Measurements from ENCODE around the gene SIPA1L3.

The SIPA1L3 gene

GRCh38 chr19:38143847-38144246 lies 236.8 kb downstream of the SIPA1L3 start:
- Histone ChIP-seq H3K27me3 (ENCODE audit: control insufficient read depth in 1 of 2, insufficient read depth in 2 of 2, low read length in 2 of 2) (no peaks in the 10 kb centered on the region), H3K9ac (ENCODE audit: low read length) (no peak overlapping the region), H3K27ac (ENCODE audit: low read depth, low read length) (no peak overlapping the region), H3K4me3 (ENCODE audit: low read depth in 1 of 2, low read length in 2 of 2) (no peak overlapping the region), H3K36me3 (ENCODE audit: insufficient read depth, low read length) (no peaks in the 10 kb centered on the region), H3K4me1 (ENCODE audit: insufficient read depth, low read length) (no peaks in the 10 kb centered on the region), H3K9me3 (ENCODE audit: low read length) (no peaks in the 10 kb centered on the region)

DNA sequence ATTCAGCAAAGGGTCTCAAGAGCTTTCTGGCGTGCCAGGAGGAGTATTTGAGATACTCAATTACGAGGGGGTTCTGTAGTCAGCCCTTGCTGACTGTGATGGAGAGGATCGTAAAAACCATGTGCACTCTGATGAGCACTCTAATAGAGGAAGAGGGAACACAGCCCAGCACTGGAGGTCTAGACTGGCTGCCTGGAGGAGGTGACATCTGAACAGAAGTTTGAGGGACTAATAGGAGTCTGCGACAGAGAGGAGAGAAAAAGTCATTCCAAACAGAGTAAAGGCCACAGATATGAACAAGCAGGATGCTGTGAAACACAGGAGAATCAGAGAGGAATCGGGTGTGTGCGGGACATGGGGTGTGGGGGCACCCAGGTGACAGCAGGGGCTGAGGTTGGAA lies 237.7 kb downstream of the SIPA1L3 start:
- no peaks in the 10 kb centered on the region for H3K27me3 ChIP-seq (ENCODE audit: control insufficient read depth in 1 of 2, insufficient read depth in 2 of 2, low read length in 2 of 2)
- no peak overlapping the region for H3K9ac ChIP-seq (ENCODE audit: low read length)
- no peak overlapping the region for H3K4me3 ChIP-seq (ENCODE audit: low read depth in 1 of 2, low read length in 2 of 2)
- H3K4me1 ChIP-seq (ENCODE audit: insufficient read depth, low read length) = no peaks in the 10 kb centered on the region
- no peaks in the 10 kb centered on the region for H3K36me3 ChIP-seq (ENCODE audit: insufficient read depth, low read length)
- H3K9me3 ChIP-seq (ENCODE audit: low read length) = no peaks in the 10 kb centered on the region
- H3K27ac ChIP-seq (ENCODE audit: low read depth, low read length) = no peak overlapping the region

- no peaks in the 10 kb centered on the region for H3K9me3 ChIP-seq (ENCODE audit: low read length)
- no peaks in the 10 kb centered on the region for H3K4me1 ChIP-seq (ENCODE audit: insufficient read depth, low read length)
- no peaks in the 10 kb centered on the region for H3K27me3 ChIP-seq (ENCODE audit: control insufficient read depth in 1 of 2, insufficient read depth in 2 of 2, low read length in 2 of 2)
- no peak overlapping the region for H3K4me3 ChIP-seq (ENCODE audit: low read depth in 1 of 2, low read length in 2 of 2)
- no peak overlapping the region for H3K9ac ChIP-seq (ENCODE audit: low read length)
- H3K36me3 ChIP-seq (ENCODE audit: insufficient read depth, low read length) = no peaks in the 10 kb centered on the region
- no peak overlapping the region for H3K27ac ChIP-seq (ENCODE audit: low read depth, low read length)
These were observed 238.6 kb downstream of the SIPA1L3 start for GRCh38 chr19:38145623-38146022.

DNA sequence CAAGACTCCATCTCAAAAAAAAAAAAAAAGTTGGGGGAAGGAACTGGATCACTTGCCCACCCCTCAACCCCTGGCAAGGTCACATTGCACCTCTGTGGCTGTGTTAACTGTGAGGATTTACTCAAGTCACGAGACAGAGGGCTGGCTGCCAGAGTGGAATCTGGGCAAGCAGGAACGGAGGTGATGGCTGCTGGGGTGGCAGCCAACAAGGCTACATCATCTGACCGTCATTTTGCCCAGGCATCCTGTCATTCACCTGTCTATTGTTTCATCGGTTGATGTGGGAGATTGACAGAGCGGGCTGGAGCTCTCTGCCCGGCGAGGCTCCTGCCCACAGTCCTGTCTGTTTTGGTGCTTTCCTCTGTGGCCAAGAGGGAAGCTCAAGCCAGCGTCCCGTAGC lies 241.3 kb downstream of the SIPA1L3 start:
- no peak overlapping the region for H3K9ac ChIP-seq (ENCODE audit: low read length)
- peaks cover 4% of the 10 kb centered on the region for H3K36me3 ChIP-seq (ENCODE audit: insufficient read depth, low read length)
- H3K27ac ChIP-seq (ENCODE audit: low read depth, low read length) = no peak overlapping the region

DNA sequence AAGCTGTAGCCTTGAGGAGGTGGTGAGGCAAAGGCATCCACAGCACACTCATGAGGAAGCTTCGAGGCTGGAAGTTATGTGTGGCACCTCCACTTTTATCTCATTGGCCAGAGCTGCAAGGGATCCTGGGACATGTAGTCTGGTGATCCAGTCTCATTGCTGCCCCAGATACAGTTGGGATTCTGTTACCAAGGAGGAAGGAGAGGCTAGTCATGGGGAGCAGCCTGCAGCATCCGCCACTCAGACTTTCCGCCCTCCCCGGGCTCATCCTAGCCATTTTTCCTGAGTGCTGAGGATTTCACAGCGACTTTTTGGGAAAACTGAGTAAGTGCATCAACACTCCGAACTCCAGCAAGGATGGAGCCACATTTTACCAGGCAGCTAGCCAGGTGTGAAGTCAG lies 242.7 kb downstream of the SIPA1L3 start:
- Histone ChIP-seq H3K9me3 (ENCODE audit: low read length) (no peaks in the 10 kb centered on the region), H3K4me1 (ENCODE audit: insufficient read depth, low read length) (no peaks in the 10 kb centered on the region), H3K27ac (ENCODE audit: low read depth, low read length) (no peak overlapping the region), H3K9ac (ENCODE audit: low read length) (no peak overlapping the region), H3K27me3 (ENCODE audit: control insufficient read depth in 1 of 2, insufficient read depth in 2 of 2, low read length in 2 of 2) (no peaks in the 10 kb centered on the region), H3K4me3 (ENCODE audit: low read depth in 1 of 2, low read length in 2 of 2) (no peak overlapping the region), H3K36me3 (ENCODE audit: insufficient read depth, low read length) (peaks cover 4% of the 10 kb centered on the region)

More for the DNA sequence above, 241.3 kb downstream of the SIPA1L3 start:
- Histone ChIP-seq H3K4me1 (ENCODE audit: insufficient read depth, low read length) (no peaks in the 10 kb centered on the region), H3K27me3 (ENCODE audit: control insufficient read depth in 1 of 2, insufficient read depth in 2 of 2, low read length in 2 of 2) (no peaks in the 10 kb centered on the region), H3K4me3 (ENCODE audit: low read depth in 1 of 2, low read length in 2 of 2) (no peak overlapping the region), H3K9me3 (ENCODE audit: low read length) (no peaks in the 10 kb centered on the region)

GRCh38 chr19:38151242-38151641 lies 244.2 kb downstream of the SIPA1L3 start:
- no peak overlapping the region for H3K4me3 ChIP-seq (ENCODE audit: low read depth in 1 of 2, low read length in 2 of 2)
- no peaks in the 10 kb centered on the region for H3K9me3 ChIP-seq (ENCODE audit: low read length)
- H3K27ac ChIP-seq (ENCODE audit: low read depth, low read length) = no peak overlapping the region
- no peak overlapping the region for H3K9ac ChIP-seq (ENCODE audit: low read length)
- H3K4me1 ChIP-seq (ENCODE audit: insufficient read depth, low read length) = no peaks in the 10 kb centered on the region
- H3K27me3 ChIP-seq (ENCODE audit: control insufficient read depth in 1 of 2, insufficient read depth in 2 of 2, low read length in 2 of 2) = no peaks in the 10 kb centered on the region
- peaks cover 4% of the 10 kb centered on the region for H3K36me3 ChIP-seq (ENCODE audit: insufficient read depth, low read length)

- H3K27me3 ChIP-seq (ENCODE audit: control insufficient read depth in 1 of 2, insufficient read depth in 2 of 2, low read length in 2 of 2) = no peaks in the 10 kb centered on the region
- no peak overlapping the region for H3K9ac ChIP-seq (ENCODE audit: low read length)
- no peaks in the 10 kb centered on the region for H3K4me1 ChIP-seq (ENCODE audit: insufficient read depth, low read length)
- H3K27ac ChIP-seq (ENCODE audit: low read depth, low read length) = no peak overlapping the region
- no peaks in the 10 kb centered on the region for H3K9me3 ChIP-seq (ENCODE audit: low read length)
- no peak overlapping the region for H3K4me3 ChIP-seq (ENCODE audit: low read depth in 1 of 2, low read length in 2 of 2)
- peaks cover 4% of the 10 kb centered on the region for H3K36me3 ChIP-seq (ENCODE audit: insufficient read depth, low read length)
These were observed 245.7 kb downstream of the SIPA1L3 start for GRCh38 chr19:38152461-38153379.

DNA sequence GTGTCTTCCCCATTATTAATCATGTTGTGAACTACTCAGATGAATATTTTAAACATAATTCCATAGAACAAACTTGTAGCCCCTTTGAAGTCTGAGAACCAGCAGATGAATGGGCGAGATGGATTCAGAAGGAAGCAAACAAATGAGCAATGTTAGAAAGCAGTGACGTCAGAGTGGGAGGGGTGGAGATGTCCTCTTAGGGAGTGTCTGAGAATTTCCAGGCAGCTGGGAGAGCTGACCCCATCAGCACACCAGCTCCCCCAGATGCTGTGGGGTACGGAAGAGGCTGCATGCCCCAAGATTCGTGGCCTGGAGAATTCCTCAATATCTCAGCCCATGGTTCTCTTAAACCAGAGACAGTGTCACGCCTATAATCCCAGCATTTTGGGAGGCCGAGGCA lies 248.4 kb downstream of the SIPA1L3 start:
- Histone ChIP-seq H3K36me3 (ENCODE audit: insufficient read depth, low read length) (peaks cover 4% of the 10 kb centered on the region), H3K9me3 (ENCODE audit: low read length) (no peaks in the 10 kb centered on the region), H3K27ac (ENCODE audit: low read depth, low read length) (no peak overlapping the region), H3K9ac (ENCODE audit: low read length) (no peak overlapping the region), H3K4me3 (ENCODE audit: low read depth in 1 of 2, low read length in 2 of 2) (no peak overlapping the region), H3K27me3 (ENCODE audit: control insufficient read depth in 1 of 2, insufficient read depth in 2 of 2, low read length in 2 of 2) (no peaks in the 10 kb centered on the region), H3K4me1 (ENCODE audit: insufficient read depth, low read length) (no peaks in the 10 kb centered on the region)

DNA sequence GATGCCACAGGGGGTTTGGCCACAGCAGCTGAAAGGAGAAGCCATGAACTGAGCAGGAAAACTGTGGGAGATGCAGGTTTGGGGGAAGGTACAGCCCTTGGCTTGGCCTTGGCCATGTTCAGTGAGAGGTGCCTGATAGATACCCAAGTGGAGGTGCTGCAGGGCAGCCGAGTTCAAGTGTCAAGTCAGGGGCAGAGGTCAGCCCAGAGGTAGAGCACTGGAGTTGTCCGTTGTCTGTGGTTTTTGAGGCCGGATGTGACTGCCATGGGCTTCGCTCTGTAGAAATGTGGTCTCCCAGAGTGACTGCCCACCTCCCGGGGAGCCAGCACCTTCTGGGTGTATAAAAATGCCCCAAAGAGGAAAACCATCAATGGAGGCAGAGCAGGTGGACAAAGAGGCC lies 251.7 kb downstream of the SIPA1L3 start:
- Histone ChIP-seq H3K4me1 (ENCODE audit: insufficient read depth, low read length) (no peaks in the 10 kb centered on the region), H3K4me3 (ENCODE audit: low read depth in 1 of 2, low read length in 2 of 2) (no peak overlapping the region), H3K9me3 (ENCODE audit: low read length) (peaks cover 7% of the 10 kb centered on the region), H3K9ac (ENCODE audit: low read length) (no peak overlapping the region), H3K27ac (ENCODE audit: low read depth, low read length) (no peak overlapping the region), H3K27me3 (ENCODE audit: control insufficient read depth in 1 of 2, insufficient read depth in 2 of 2, low read length in 2 of 2) (no peaks in the 10 kb centered on the region), H3K36me3 (ENCODE audit: insufficient read depth, low read length) (peaks cover 11% of the 10 kb centered on the region)

GRCh38 chr19:38162094-38162493 lies 255.1 kb downstream of the SIPA1L3 start:
- Histone ChIP-seq H3K4me3 (ENCODE audit: low read depth in 1 of 2, low read length in 2 of 2) (no peak overlapping the region), H3K9ac (ENCODE audit: low read length) (no peak overlapping the region), H3K36me3 (ENCODE audit: insufficient read depth, low read length) (peaks cover 11% of the 10 kb centered on the region), H3K9me3 (ENCODE audit: low read length) (peaks cover 7% of the 10 kb centered on the region), H3K4me1 (ENCODE audit: insufficient read depth, low read length) (no peaks in the 10 kb centered on the region), H3K27me3 (ENCODE audit: control insufficient read depth in 1 of 2, insufficient read depth in 2 of 2, low read length in 2 of 2) (no peaks in the 10 kb centered on the region), H3K27ac (ENCODE audit: low read depth, low read length) (no peak overlapping the region)

DNA sequence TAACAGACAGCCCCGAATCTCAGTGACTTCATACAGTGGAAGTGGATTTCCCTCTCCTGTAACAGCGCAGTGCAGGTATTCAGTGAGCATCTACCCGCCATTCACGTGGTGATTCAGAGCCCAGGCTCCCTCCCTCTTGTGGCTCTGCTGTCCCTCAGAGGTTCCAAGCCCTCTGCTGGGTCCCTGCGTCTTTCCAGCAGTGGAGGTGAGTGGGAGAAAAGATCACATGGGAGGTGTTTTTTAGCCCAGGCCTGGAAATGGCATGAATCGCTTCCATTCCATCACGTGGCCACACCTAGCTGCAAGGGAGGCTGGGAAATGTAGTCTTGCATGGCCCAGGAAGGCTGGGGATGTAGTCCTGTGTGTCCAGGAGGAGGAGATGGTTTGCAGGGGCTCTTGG lies 255.6 kb downstream of the SIPA1L3 start:
- Histone ChIP-seq H3K9me3 (ENCODE audit: low read length) (peaks cover 7% of the 10 kb centered on the region), H3K36me3 (ENCODE audit: insufficient read depth, low read length) (peaks cover 11% of the 10 kb centered on the region), H3K4me1 (ENCODE audit: insufficient read depth, low read length) (no peaks in the 10 kb centered on the region), H3K4me3 (ENCODE audit: low read depth in 1 of 2, low read length in 2 of 2) (no peak overlapping the region), H3K27me3 (ENCODE audit: control insufficient read depth in 1 of 2, insufficient read depth in 2 of 2, low read length in 2 of 2) (no peaks in the 10 kb centered on the region), H3K27ac (ENCODE audit: low read depth, low read length) (no peak overlapping the region), H3K9ac (ENCODE audit: low read length) (no peak overlapping the region)
